Activated CD4-positive, alpha-beta T cell treated with anti-CD3 and anti-CD28 coated beads, Interleukin-2, Interleukin-4, amounts not matched to agents 100 ng/mL and 50 ng/mL, durations not matched to agents 16 hours and 8 hours (primary cell): ENCODE data around the gene IMPA2.
A peak's percentile ranks its signal among the peaks of the same experiment; 100 is the strongest.
"Not testable (repeated sequence)": the region's sequence is repeated elsewhere in the genome, so short reads cannot be mapped to it uniquely, and the experiment has no call there.

Experiments
- DNase-seq: peaks from one replicate; pipeline ENCODE4 v3.0.0-alpha.2; 2020; ENCODE audit warnings: low spot score

IMPA2 gene

GRCh38 chr18:12030670-12031069 is 49.4 kb downstream of the IMPA2 start:
- DNase-seq = no peak

DNA sequence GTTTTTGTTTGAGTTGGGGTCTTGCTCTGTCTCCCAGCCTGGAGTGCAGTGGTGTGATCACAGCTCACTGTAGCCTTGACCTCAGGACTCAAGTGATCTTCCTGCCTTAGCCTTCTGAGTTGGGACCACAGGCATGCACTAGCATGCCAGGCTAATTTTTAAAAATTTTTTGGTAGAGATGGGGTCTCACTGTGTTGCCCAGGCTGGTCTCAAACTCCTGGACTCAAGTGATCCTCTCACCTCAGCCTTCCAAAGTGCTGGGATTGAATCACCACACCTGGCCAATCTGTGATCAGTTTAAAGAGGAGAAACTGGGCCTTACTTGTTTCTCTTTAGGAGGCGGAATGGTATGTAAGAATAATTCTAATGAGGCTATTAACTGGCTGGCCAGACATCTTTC is 49.9 kb downstream of the IMPA2 start:
- no peak for DNase-seq

GRCh38 chr18:12031846-12032245 is 50.5 kb downstream of the IMPA2 start:
- DNase-seq = no peak

- no peak for DNase-seq
These were observed 51.7 kb downstream of the IMPA2 start for GRCh38 chr18:12032786-12033642.

- no peak for DNase-seq
These were observed 52.3 kb downstream of the IMPA2 start for GRCh38 chr18:12033643-12034025.

GRCh38 chr18:12034241-12035100 is 53.2 kb downstream of the IMPA2 start:
- DNase-seq = no peak

GRCh38 chr18:12035481-12035880 is 54.2 kb downstream of the IMPA2 start:
- DNase-seq = no peak

DNA sequence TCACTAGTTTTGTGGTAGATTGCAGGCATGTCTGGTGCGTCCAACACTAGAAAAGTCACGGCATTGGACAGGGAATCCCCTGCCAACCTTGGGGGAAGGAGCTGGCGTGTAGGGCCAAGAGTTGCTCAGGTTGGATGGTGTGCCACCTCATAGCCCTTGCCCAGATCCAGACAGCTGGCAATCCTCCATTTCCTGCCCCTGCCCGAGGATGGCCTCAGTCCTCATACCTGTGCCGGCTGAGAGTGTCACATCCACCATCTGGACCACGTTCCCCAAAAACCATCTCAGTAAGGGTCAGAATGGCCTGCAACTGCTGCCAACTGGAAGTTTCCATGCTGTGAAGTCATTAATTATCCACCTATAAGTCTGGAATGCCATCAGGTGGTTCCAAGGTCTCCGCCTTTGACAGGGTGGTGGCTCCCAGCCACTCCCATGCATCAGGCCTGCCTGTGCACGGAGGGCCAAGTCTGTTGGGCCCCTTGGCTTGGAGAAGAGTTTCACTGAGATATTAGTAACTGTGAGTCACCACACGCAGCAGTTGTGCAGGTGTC is 55.0 kb downstream of the IMPA2 start:
- no peak for DNase-seq

GRCh38 chr18:12038082-12038638 is 56.9 kb downstream of the IMPA2 start:
- DNase-seq = peak; percentile 13

DNA sequence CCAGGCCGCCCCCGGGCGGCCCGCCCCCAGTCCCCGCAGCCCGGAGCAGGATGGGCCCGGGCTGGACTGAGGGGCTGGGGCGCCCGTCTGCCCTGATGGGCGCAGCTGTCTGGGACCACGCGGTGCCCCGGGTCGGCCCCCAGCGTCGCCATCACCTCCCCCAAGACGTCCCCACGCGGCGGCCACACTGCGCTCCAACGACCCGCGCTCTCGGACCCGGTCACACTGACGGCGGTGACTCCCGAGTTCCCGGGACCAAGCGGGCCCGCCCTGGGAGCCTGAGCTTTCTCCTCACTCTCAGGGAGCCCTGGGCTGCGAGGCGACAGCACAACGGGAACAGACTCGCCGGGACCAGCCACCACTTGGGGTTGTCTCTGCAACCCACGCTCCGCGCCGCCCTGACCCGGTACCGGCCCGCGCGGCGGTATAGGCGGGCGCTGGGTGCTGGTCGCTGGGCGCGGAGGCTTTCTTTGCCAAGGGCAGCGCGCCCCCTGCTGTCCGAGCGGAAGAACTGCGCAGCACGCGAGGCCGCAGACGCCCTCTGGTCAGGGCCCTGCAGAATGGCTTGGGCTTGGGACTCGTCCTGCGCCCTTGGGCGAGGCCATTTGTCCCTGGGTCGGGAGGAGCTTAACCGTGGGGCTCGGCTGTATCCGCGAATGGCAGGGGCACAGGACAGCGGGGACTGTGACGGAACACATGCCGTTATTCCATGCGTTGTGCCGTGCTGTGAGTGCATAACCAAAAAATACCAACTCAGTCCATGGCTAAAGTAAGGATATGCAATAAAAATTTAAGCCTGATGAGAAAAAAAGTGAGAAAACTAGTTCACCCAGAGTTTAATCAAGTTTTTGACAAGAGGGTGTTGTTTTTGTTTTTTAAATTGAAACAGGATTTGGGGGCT is 57.6 kb downstream of the IMPA2 start:
- peak; percentile 82 for DNase-seq

DNA sequence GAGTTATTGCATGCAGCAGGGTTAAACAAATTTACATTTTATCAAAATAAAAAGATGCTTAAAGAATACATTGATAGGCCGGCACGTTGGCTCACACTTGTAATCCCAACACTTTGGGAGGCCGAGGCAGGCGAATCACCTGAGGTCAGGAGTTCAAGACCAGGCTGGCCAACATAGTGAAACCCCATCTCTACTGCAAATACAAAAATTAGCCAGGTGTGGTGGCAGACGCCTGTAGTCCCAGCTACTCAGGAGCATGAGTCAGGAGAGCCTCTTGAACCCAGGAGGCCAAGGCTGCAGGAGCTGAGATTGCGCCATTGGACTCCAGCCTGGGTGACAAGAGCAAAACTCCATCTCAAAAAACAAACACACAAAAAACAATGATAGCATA is 58.2 kb downstream of the IMPA2 start:
- not testable (repeated sequence) for DNase-seq

GRCh38 chr18:12041561-12041960 is 60.3 kb downstream of the IMPA2 start:
- DNase-seq = peak; percentile 70

DNA sequence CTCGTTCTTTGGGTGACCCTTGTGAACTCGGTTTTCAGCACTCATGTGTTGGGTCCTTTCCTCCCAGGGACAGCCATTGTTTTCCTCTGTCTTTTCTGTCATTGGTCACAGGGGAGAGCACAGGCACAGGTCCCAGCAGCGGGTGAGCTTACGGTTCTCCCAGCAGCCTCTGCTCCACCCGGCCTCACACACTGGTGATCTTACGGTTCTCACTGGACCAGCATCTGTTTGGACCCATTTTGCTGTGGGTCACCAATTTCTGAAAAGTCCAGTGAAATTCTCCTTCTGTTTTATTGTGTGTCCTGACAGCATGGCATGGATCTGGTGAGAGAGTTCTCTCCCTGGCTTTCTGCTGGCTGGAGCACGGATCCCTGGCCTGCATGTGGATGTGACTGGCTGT is 62.5 kb downstream of the IMPA2 start:
- DNase-seq = no peak

GRCh38 chr18:12044591-12044990 is 63.3 kb downstream of the IMPA2 start:
- no peak for DNase-seq

DNA sequence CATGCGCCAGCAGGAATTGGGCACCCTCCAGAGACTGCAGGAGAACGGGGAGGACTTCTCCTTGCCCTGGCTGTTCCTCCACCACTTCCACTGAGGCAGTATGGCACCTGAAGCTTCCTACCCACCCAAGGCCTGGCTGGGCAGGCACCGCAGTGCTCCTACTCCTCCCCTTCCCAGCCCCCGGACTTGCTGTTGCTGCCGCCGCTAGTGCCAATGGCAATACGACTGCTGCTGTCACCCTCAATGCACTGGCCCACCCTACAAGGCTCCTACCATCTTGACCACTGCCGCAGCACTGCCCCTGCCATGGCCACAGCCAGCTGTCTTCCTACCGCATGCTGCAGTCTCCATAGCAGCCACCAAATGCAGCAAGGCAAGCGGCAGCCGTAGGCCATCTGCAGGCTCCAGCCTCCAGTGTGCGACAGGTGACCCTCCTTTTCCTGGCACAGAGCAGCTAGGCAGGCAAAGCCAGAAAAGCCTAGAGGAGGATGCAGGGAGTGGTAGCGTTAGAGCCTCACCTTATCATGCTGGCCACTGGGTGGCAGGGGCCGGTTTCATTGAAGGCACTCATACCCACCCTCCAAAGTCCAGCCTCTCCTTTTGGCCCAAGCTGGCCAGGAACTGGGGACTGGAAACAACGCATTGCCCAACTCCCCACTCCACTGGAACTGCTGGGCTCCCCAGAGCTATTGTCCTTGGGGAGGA is 64.9 kb downstream of the IMPA2 start:
- DNase-seq = no peak

- DNase-seq = no peak
These were observed 65.5 kb downstream of the IMPA2 start for GRCh38 chr18:12046751-12047335.

DNA sequence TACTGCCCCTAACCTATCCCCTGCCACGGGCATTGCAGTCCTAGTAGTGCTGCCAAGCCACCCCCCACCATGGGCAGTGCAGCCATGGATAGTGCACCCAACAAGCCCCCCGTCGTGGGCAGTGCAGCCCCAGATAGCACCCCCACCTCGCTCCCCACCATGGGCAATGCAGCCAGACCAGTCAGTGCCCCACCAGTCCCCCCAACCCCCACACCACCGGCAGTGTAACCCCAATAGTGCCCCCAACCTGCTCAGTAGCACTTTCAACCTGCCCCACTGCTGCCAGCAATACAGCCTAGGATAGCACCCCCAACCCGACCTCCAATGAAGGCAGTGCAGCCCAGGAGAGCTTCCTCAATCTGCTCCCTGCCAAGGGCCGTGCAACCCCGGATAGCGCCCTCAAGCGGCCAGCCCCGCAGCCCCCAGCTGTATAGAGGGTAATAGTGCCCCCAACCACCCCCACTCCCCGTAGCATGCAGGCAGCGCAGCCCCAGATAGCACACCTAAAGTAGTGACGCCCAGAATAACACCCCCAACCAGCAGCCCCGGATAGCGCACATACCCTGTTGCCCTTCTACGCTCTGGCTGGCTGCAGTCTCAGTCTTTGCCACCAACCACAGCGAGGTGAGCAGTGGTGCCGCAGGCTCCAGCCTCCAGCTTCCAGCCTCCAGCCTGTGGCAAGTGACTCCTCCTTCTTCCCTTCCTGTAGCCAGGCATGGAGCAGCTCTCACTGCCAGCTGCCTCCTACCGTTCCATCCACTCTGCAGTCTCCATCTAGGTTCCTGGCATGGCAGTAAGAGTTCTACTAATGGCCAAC is 66.9 kb downstream of the IMPA2 start:
- no peak for DNase-seq

- DNase-seq = no peak
These were observed 67.5 kb downstream of the IMPA2 start for GRCh38 chr18:12048827-12049175.

GRCh38 chr18:12049978-12050811 is 68.9 kb downstream of the IMPA2 start:
- no peak for DNase-seq
